HG03060 (cell line): ENCODE measurements around the gene CASKIN1.

ENCODE experiments used
- ATAC-seq: cut with Tn5 transposase; IDR thresholded peaks from one replicate; pipeline ENCODE4 v1.9.1; 2021; ENCODE audit warnings: low read depth, moderate number of reproducible peaks; ENCODE audit not compliant: unreplicated experiment

CASKIN1 gene

GRCh38 chr16:2197765-2198164 lies 1.4 kb upstream of the CASKIN1 start:
- ATAC-seq = no peak

DNA sequence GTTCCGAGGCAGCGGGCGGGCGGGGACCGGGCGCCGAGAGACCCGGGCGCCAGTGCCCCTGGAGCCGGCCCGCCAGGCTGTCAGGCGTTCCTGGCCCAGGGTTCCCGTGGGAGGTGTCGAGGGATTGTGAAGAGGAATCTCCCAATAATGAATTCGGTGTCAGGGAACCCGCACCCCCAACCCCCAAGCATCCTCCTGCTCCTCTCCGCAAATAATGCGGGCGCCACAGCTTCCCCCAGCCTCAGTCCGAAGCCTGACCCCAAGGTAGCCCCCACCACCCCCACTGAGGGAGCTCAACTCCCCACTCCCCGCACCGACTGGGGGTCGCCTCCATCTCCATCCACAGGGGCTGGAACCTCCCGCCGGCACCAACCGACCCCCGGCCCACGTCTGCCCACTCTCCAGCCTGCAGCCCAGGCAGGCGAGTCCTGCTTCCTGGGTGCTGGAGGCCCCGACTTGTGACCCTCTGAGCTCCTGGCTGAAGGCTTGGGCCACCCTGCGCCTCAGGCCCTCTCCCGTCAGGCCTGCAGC lies 641 bp upstream of the CASKIN1 start:
- ATAC-seq = no peak

DNA sequence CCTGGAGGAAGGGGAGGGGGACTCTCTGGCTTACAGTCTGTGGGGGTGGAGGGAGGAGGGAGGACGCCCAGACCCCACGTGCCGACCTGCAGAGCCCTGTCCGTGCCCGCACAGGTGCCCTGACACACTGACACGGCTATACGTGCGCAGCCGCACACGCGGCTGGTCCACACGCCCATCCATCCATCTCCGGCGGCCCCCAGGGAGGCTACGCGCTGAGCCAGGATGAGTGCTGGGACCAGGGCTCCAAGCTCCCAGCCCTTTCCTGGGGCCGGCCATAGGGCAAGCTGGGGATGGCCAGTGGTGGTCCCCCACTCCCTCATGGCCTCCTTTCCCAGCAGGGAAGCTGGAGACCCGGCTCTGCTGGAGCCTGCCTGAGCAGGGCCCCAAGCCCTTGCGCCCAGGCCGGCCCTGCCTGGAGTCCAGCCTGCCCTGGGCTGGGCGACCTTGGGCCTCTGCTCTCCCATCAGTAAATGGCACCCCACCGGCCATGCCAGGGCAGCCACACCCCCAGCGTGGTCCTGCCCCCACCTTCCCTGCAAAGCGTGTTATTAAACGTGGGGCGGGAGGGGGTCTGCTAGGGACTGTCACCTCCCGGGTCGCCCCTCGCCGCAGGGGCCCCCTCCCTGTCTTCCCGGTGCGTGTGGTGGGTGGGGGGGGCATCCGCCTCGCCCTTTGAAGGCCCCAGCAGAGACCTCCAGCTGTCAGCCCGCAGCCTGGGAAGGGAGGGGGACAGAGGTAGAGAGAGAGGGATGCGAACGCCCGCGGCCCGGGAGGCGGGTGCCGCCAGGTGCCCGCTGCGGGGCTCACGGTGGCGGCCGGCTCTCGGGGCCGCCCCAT lies 863 bp downstream of the CASKIN1 start:
- ATAC-seq = no peak

GRCh38 chr16:2194852-2195321 lies 1.5 kb downstream of the CASKIN1 start:
- no peak for ATAC-seq

DNA sequence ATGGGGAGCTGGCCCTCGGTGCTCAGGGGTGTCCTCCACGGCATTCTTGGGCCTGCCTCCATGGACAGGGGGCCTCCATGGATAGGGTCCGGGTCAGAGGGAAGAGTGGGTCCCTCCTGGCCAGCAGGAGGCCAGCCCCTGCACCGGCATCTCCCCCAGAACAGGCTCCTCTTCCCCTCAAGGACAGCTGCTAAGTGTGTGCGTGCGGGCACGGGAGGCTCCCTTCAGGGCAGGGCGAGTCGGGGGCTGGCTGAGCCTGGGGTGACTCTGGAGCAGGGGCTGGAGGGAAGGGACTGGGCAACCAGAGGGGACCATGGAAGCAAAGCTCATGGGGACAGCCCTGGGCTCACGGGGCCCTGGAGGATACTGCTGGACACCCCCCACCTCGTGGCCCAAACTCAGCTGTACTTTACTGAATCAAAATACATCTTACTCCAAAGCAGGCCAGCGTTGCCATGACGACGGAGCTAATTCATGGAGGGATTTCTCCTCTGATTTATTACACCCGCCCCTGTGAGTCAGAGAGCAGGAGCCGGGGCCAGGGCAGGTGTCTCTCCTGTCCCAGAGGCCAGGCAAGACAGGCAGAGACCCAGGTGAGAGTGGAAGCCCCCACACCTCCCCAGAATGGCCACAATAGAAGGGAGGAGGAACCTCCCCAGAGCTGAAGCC lies 2.1 kb downstream of the CASKIN1 start:
- no peak for ATAC-seq

- no peak for ATAC-seq
These were observed 5.0 kb downstream of the CASKIN1 start for GRCh38 chr16:2191446-2191706.

DNA sequence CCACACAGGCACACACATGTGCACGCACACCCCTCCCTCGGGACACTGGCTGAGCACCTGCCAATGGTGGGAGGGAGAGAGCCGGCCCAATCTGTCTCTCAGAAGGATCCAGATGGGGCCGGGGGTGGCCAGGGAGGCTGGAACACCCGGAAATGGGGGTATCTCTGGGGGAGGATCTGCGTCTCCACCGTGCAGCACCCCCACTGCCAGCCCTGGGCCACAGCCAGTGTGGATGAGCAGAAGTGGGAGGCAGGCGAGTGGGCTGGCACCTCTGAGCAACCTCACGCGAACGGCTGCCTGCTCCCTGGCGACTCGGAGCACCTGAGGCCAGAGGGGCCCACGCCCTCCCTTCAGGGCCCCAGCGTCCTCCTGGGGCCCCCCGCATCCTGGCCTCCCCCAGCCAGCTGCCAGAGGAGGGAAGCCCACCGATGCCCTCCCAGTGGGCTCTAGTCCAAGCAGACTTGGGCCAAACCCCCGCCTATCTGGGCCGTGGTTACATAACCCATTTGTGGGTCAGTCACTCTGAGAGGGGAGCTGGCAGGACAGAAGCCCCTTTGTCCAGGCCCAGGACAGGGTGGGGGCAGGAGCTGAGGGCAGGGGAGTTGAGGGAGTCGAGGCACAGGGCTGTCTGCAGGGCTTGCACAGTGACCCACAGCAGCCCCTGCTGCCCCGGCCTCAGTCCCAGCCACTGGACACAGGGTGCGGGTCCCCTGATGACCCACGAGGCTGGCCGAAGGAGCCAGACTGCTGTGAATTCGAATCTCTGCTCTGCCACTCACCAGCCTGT lies 5.6 kb downstream of the CASKIN1 start:
- no peak for ATAC-seq

DNA sequence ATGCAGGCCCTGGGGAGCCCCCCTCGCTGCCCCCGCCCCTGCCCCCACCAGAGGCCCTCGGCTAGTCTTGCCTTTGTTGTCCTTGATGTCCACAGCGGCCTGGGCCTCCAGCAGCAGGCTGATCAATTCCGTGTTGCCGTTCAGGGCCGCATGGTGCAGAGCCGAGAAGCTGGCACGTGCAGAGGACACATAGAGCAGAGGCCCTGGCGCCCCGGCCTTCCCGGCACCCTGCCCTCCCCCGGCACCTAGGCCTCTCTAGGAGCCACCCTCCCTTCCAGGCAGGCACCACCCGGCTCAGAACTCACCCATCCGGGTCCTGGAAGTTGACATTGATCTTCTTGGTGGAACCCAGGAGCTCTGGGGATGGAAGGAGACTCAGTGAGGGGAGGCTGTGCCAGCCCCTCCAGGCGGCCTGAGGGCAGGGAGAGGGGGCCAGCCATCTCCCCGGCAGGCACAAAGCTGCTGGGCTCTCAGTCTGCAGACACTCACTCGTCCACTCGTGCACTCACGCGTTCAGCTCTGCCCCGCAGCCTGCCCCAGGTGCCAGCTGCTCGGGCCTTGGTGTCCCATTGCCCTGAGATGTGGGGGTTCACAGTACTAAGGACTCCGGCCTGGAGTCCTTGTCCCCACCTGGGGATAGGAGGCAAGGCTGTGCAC lies 6.3 kb downstream of the CASKIN1 start:
- no peak for ATAC-seq

GRCh38 chr16:2189252-2189893 lies 7.0 kb downstream of the CASKIN1 start:
- ATAC-seq = no peak

- ATAC-seq = no peak
These were observed 8.0 kb downstream of the CASKIN1 start for GRCh38 chr16:2188395-2188794.

GRCh38 chr16:2187212-2187611 lies 9.2 kb downstream of the CASKIN1 start:
- ATAC-seq = no peak

DNA sequence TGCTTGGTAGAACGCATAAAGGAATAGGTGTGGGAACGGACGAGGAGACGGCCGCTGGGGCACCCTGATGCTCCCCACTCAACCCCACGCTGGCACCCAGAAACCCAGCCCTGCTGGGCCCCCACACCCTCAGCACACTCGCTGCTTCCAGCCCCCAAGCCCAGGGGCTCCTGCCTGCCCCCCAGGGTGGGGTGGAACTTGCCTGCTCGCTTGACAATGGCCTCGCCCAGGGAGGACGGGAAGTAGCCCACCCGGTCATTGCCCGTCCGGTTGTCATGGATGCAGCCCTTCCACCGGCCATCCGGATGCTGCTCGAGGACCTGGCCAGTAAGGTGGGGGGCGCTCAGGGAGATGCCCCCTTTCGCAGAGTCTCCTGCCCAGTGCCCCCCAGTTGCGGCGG lies 9.9 kb downstream of the CASKIN1 start:
- ATAC-seq = no peak

DNA sequence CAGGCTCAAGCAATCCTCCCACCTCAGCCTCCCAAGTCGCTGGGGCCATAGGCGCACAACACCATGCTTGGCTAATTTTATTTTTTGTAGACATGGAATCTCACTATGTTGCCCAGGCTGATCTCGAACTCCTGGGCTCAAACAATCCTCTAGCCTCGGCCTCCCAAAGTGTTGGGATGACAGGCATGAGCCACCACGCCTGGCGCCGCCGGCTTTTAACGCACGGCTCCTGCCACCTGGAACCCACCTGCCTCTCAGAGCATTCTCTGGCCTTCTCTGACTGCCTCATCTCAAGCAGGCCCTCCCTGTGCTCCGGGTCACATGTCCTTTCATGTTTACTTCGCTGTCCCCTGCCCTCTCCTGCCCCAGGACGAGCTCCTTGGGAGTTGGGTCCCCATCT lies 10.3 kb downstream of the CASKIN1 start:
- no peak for ATAC-seq

DNA sequence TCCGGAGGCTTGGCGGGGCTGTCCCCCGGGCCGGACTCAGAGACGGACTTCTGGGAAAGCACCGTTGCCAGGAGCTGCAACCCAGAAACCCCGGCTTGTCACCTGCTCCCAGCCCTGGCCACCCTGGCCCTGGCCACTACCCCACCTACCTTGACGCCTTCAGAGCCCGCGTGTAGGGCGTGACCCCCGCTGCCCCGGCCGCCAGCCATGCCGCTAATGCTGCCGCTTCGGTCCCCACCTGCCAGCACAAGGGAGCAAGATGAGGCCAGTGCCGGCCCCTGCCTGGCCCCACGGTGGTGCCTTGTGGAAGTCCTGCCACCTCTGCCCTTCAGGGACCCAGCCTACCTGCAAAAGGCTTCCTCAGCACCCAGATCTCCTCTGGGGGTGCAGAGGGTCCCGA lies 11.4 kb downstream of the CASKIN1 start:
- ATAC-seq = no peak

- ATAC-seq = no peak
These were observed 12.1 kb downstream of the CASKIN1 start for GRCh38 chr16:2184346-2184745.

- ATAC-seq = no peak
These were observed 12.7 kb downstream of the CASKIN1 start for GRCh38 chr16:2183671-2184070.

GRCh38 chr16:2181952-2182351 lies 14.5 kb downstream of the CASKIN1 start:
- ATAC-seq = no peak

GRCh38 chr16:2180962-2181923 lies 15.2 kb downstream of the CASKIN1 start:
- no peak for ATAC-seq

DNA sequence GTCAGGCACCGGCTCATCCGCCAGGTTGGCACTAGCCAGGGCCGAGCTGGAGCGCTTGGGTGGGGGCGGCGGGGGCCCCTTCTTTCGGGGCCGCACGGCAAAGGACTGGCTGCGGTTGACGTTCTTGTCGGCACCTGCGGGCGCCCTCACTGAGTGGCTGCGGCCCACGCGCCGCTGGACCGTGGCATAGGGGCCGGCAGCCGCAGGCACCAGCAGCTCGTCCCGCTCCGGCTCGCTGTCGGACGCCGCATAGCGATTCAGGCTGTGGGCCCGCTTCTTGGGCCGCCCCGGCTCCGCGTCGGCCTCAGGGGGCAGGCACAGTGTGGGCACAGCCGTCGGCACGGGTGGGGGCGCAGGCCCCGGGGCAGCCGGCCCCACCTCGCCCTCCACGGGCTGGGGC lies 15.9 kb downstream of the CASKIN1 start:
- ATAC-seq = no peak
